NCI-H524 treated with DMSO at 0.1 percent for 48 hours (cell line): ENCODE results near the gene CNTLN.
"Not testable (repeated sequence)": the region's sequence is repeated elsewhere in the genome, so short reads cannot be mapped to it uniquely, and the experiment has no call there.

Experiments used
- DNase-seq: peaks from one replicate; lab custom pipeline; 2025; lab: John Stamatoyannopoulos, UW

CNTLN gene

GRCh38 chr9:17422994-17423680, 288.3 kb downstream of the CNTLN start:
- DNase-seq = no peak

GRCh38 chr9:17423681-17424011, 288.8 kb downstream of the CNTLN start:
- no peak for DNase-seq

- DNase-seq = no peak
Observed at GRCh38 chr9:17425384-17425783, 290.5 kb downstream of the CNTLN start.

DNA sequence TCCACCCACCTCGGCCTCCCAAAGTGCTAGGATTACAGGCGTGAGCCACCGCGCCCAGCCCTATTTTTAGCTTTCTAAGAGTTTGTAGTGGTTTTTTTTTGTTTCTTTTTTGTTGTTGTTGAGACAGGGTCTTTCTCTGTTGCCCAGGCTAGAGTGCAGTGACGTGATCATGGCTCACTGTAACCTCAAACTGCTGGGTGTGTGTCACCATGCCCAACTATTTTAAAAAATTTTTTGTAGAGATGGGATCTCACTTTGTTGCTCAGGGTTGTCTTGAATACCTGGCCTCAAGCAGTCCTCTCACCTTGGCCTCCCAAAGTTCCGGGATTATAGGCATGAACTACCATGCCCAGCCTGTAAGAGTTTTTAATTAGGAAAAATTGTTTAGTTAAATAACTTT, 298.7 kb downstream of the CNTLN start:
- no peak for DNase-seq

DNA sequence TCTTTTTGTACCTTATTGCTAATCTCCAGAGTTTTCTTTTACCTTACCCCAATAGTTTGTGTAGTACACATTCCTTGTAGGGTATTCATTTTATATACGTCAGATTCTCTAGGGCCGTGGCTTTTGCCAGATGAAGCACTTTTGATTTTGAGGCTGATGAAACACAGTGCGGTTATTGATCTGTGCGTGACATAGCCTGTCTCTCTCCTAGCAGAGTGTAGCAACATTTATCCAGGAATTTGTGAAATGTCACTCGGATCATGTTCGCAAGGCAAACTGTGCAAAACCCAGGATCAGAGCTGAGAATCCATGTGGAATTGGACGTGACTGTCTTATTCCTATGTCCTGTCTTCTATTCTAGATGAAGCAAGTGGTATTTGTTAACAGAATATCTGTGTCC, 302.0 kb downstream of the CNTLN start:
- DNase-seq = no peak

GRCh38 chr9:17437813-17438212, 303.0 kb downstream of the CNTLN start:
- no peak for DNase-seq

GRCh38 chr9:17445126-17445525, 310.3 kb downstream of the CNTLN start:
- not testable (repeated sequence) for DNase-seq

GRCh38 chr9:17453751-17454150, 318.9 kb downstream of the CNTLN start:
- no peak for DNase-seq

DNA sequence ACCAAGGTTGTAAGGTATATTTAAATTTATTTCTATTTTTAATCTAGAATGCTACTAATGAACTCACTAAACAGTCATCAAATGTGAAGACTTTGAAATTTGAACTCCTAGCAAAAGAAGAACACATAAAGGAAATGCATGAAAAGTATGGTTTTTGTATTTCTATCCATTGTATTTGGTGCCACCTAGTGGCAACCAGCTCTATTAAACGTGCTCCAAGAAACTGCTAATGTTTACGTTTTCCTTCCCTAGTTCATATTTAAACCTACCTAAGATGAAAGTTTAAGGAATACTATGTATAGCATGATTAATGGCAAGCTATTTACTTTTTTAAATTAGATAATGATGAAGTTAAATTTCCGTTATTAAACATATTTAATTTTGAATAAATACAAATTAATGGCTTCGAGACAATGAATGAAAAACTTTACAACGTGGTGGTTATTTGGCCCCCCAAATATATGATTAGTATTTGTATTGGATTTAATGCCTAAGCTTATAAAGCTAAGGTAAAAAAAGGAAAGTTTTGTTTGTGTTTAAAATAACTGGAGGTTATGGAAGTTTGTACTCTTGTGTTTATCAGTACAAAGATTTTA, 328.1 kb downstream of the CNTLN start:
- DNase-seq = peak; percentile 5

DNA sequence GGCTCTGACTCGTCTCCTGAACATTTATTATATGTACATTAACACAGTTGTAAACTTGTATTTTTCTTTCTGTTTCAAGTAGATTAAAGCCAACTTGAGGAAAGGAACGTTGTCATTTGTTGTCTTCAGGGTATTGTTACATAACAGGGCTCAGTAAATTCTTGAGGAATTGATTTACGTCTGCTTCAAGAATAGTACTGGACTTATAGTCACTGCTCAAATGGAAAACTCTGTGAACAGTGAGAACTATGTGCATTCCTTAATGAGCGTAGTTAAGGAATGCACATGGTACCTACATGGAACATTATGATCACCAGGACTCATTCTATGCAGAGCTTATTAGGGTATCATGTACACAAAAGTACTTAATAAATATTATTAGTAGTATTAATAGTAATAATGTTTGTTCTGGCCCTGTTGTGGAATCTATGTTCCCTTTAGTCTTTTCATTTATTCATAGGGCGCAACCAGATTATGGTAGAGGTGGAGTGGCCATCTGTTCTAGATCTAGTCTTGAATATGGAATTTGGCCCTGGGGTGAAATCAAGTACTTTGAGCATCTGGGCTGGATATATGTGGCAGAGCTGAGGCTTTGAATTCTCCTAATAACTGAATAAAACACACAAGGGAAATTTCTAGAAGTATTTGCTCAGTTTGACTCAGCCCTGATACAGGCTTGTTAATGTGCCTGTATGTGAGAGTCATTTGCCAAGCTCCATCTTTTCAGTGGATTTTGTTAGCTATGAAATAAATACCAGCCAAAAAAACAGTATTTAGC, 335.4 kb downstream of the CNTLN start:
- peak; percentile 39 for DNase-seq

DNA sequence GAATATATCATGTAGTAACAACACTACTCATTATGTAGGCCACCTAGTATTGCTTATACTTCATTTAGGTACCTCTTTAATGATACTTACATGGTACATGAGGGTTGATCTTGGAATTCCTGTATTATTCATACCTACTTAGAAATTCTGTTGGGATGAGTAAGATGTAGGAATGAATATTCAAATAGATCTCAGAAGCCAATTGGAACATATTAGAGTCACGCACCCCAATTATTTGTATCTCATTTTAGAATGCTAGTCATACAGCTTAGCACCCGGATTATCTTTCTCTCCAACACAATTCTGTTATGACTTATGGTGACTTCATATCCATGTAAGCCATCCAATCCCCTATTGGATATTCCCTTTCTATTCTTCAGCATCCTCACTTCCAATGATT, 337.3 kb downstream of the CNTLN start:
- DNase-seq = no peak

GRCh38 chr9:17476401-17476800, 341.6 kb downstream of the CNTLN start:
- DNase-seq = no peak

- DNase-seq = no peak
Observed at GRCh38 chr9:17477816-17478215, 343.0 kb downstream of the CNTLN start.

DNA sequence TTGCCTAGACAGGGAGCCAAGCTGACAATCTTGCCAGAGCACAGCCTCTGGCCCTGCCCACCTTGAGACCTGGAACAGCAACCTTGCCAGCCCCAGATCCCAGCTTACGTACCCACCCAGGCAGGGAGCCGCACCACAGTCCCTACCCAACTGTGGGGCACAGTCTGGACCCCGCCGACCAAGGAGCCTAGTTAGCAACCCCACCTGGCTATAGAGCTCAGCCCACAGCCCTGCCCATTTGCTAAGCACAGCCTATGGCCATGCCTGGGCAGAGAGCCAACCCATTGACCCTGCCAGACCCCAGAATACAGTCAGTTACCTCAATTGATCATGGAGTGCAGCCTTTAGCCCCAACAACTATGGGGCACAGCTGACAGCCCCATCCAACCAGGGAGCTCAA, 346.1 kb downstream of the CNTLN start:
- no peak for DNase-seq

DNA sequence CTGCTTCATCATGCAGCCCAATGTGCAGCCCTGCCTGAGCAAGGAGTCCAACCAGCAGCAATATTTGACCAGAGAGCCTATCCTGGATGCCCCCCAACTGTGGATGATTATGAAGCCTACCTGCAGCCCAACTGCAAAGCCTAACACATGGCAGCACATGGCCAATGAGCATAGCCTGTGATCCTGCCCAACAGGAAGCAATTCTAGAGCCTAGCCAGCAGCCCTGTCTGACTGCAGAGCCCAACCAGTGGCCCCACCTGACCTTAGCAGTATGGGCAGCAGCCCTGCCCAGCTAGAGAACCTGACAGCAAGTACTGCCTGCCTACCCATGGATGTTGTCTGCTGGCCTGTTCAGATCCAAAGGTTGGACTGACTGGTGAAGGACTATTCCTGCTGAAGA, 346.7 kb downstream of the CNTLN start:
- DNase-seq = no peak

- no peak for DNase-seq
Observed at GRCh38 chr9:17484906-17485305, 350.1 kb downstream of the CNTLN start.

DNA sequence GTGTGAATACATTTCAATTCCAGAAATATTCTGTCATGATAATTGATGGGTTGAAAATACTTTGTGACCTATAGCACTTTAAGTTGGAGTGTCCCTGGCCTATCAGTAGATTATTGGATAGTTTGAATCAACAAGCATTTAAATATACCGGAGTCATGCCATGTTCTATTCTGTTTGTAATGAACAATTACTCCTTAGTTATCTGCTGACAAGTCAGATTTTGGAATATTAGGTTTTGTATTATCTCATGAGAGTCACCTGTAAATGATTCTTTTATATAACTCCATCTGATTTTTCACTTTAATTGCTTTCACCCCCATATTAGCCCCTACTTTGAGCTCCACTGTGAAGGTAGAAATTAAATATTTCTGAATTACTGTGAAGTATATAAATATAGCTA, 351.6 kb downstream of the CNTLN start:
- no peak for DNase-seq

GRCh38 chr9:17487467-17487866, 352.6 kb downstream of the CNTLN start:
- no peak for DNase-seq

DNA sequence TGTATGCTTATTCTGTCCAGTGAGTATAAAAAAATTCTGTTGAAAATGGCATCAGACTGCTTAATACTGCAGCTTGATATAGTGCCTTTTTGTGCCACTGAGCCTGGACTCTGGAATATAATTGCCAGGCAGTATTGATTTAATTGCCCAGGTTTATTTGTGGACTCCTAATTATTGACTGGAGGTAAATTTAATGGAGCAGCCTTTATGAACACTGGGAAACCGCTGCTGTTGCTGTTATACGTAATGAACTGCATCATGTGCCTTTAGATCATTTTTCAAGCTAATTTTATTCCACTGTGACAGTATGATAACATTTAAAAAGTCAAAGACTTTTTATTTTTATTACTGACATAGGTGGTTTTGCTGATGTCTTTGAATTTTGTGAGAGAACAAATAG, 353.8 kb downstream of the CNTLN start:
- DNase-seq = no peak

GRCh38 chr9:17490110-17490509, 355.3 kb downstream of the CNTLN start:
- DNase-seq = no peak

DNA sequence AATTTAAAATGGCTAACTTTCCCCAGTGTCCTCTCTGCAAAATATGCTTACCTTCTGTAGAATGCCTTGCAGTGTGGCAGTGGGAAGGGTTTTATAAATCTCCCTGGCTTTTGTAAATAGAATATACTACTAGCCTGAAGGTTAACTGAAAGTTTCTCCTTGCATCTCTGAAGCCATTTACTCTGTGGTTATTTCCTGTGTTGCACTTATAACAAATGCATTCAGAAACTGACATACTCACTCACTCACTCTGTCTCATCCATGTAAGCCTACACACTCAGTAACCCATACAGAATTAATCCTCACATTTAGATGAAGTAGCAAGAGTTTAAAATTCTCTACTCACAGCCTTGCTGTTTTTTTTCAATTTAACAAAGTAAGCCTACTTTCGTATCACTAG, 356.9 kb downstream of the CNTLN start:
- no peak for DNase-seq

DNA sequence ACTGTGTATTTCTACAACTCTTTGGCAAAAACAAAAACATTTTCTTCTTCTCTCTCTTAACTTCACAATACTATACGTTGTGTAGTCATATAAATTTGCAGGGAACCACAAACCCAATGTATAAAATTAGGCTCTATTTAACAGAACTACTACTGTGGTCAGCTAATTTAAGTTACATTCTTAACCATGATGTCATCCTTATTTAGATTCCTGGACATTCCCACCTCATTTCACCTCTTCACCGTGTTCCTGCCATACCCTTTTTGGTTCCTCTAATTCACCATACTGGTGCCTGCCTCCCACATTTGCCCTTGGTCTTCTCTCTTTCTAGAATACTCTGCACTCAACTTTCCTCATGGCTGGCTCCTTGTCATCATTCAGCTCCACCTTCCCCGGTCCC, 368.4 kb downstream of the CNTLN start:
- DNase-seq = no peak

DNA sequence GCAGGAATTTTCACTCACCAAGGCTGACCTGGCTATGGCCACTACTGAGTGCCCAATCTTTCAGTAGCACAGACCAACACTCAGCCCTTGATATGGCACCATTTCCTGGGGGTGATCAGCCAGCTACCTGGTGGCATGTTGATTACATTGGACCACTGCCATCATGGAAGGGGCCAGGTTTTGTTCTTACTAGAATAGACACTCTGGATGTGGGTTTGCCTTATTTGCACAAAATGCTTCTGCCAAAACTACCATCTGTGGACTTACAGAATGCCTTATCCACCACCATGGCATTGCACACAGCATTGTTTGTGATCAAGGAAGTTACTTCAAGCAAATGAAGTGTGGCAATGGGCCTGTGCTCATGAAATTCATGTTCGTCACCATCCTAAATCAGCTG, 374.3 kb downstream of the CNTLN start:
- no peak for DNase-seq

- no peak for DNase-seq
Observed at GRCh38 chr9:17509701-17510100, 374.9 kb downstream of the CNTLN start.
